Esophagus squamous epithelium (tissue), 5 donors: ENCODE data around the gene PDCD2. TPM values are rescaled to one million over a fixed set of nuclear protein-coding genes. Genes with fewer than 3 reads are reported as not detected.
A peak's percentile ranks its signal among the peaks of the same experiment; 100 is the strongest.

ENCODE experiments used
- DNase-seq: peaks from one replicate; lab custom pipeline; 2025; lab: John Stamatoyannopoulos, UW
- H3K27ac ChIP-seq, 4 donors: fragments of 200-600 bp; sonication (generic); one replicate each; pipeline ENCODE4 v1.5.1; 2016 to 2019; ENCODE audit warnings: mild to moderate bottlenecking in 1 of 4
- H3K27me3 ChIP-seq, 4 donors: fragments of 200-600 bp; sonication (generic); 1 replicate in 3 of 4; 2 replicates in 1 of 4; pipeline versions ENCODE4 v1.5.1 to v1.6.0; 2017 to 2021; ENCODE audit warnings: antibody characterized with exemption in 1 of 4
- H3K36me3 ChIP-seq, 3 donors: fragments of 200-600 bp; sonication (generic); one replicate each; pipeline ENCODE4 v1.5.1; 2016 to 2019
- H3K4me1 ChIP-seq, 3 donors: fragments of 200-600 bp; sonication (generic); one replicate each; pipeline ENCODE4 v1.5.1; 2017 to 2019
- H3K4me3 ChIP-seq, 4 donors: fragments of 200-600 bp; sonication (generic); 1 replicate in 3 of 4; 2 replicates in 1 of 4; pipeline ENCODE4 v1.5.1; 2016 to 2019; ENCODE audit warnings: mild to moderate bottlenecking in 2 of 4, moderate library complexity in 1 of 4
- H3K9me3 ChIP-seq, 3 donors: fragments of 200-600 bp; sonication (generic); one replicate each; pipeline ENCODE4 v1.5.1; 2016 to 2019
- CTCF ChIP-seq, 6 experiments: fragments of 450-650 bp in 4 of 6; fragments of 200-600 bp in 2 of 6; sonication (generic) in 2 of 6; IDR thresholded peaks; one replicate each; pipeline ENCODE4 v1.5.1; 2016 to 2019; ENCODE audit warnings: antibody characterized with exemption in 6 of 6, mild to moderate bottlenecking in 4 of 6, moderate library complexity in 4 of 6
- POLR2A ChIP-seq, 4 donors: fragments of 450-650 bp; IDR thresholded peaks; one replicate each; pipeline ENCODE4 v1.6.1; 2017; ENCODE audit warnings: antibody characterized with exemption in 4 of 4, mild to moderate bottlenecking in 4 of 4, moderate library complexity in 3 of 4
- WGBS, 2 donors: methylation state at CpG; one replicate each; pipeline ENCODE4 v1.1.5; 2018; 5-methylcytosine and 5-hydroxymethylcytosine counted together
- intact Hi-C: fragments of 100-400 bp; cut with DNase I; formaldehyde crosslinking; loops from one replicate; pipeline ENCODE4 v1.15.0; 2022
- total RNA-seq, 4 donors: library from RNA; depleted of rRNA; stranded (reverse); fragments of >200 nt; gene quantifications; one replicate each; pipeline ENCODE4 v1.1.0, GENCODE V29; 2016
- donor health status: DM: yes; HTN: yes; CAD: no.

Gene PDCD2
- total RNA-seq, 4 donors from 2014 or later: 41.0 to 71.3 (median 60.7) TPM

GRCh38 chr6:170596426-170596825 is 12.0 kb upstream of the PDCD2 start:
- TF ChIP-seq CTCF (IDR thresholded peaks at IDR 0.05) (no peak), POLR2A (IDR thresholded peaks at IDR 0.05) (no peak)
- H3K9me3 ChIP-seq: peaks cover 0 to 16% (median 1%) of the 10 kb centered on the region in 3 donors
- H3K27ac ChIP-seq: no peak overlapping the region
- H3K4me1 ChIP-seq: no peaks in the 10 kb centered on the region
- intact Hi-C loops: no loop called here
- DNase-seq: no peak
- no peaks in the 10 kb centered on the region for H3K36me3 ChIP-seq
- peaks cover 0 to 45% (median 0%) of the 10 kb centered on the region in 4 donors for H3K27me3 ChIP-seq
- no peak overlapping the region for H3K4me3 ChIP-seq

- no peak for DNase-seq
- no peak overlapping the region for H3K4me3 ChIP-seq
- 59 to 71% methylated on average over 1 of the region's 1 CpG for WGBS, 2 donors
- H3K36me3 ChIP-seq: no peaks in the 10 kb centered on the region
- intact Hi-C loops: no loop called here
- peaks cover 0 to 2% (median 0%) of the 10 kb centered on the region in 3 donors for H3K4me1 ChIP-seq
- peaks cover 0 to 28% (median 4%) of the 10 kb centered on the region in 4 donors for H3K27me3 ChIP-seq
- H3K27ac ChIP-seq: no peak overlapping the region
- H3K9me3 ChIP-seq: peaks cover 0 to 28% (median 13%) of the 10 kb centered on the region in 3 donors
- TF ChIP-seq CTCF (IDR thresholded peaks at IDR 0.05): no peak
- TF ChIP-seq POLR2A (IDR thresholded peaks at IDR 0.05): no peak
Observed at GRCh38 chr6:170590725-170591124, 6.3 kb upstream of the PDCD2 start.

GRCh38 chr6:170584954-170585498 is 589 bp upstream of the PDCD2 start:
- Histone ChIP-seq H3K36me3 (peaks cover 4 to 31% (median 5%) of the 10 kb centered on the region in 3 donors), H3K27ac (peak overlapping the region; percentile 89 to 97 (median 94)), H3K4me1 (peaks cover 0 to 33% (median 15%) of the 10 kb centered on the region in 3 donors), H3K27me3 (no peaks in the 10 kb centered on the region), H3K9me3 (no peaks in the 10 kb centered on the region), H3K4me3 (peak overlapping the region; percentile 88 to 99 (median 96))
- WGBS, 2 donors: 3 to 5% methylated on average over 5 to 6 of the region's 6 CpGs
- no peak for TF ChIP-seq POLR2A (IDR thresholded peaks at IDR 0.05)
- no peak for TF ChIP-seq CTCF (IDR thresholded peaks at IDR 0.05)
- intact Hi-C loops: no loop called here
- no peak for DNase-seq

GRCh38 chr6:170583756-170584180 is 669 bp downstream of the PDCD2 start:
- Histone ChIP-seq H3K9me3 (no peaks in the 10 kb centered on the region), H3K4me3 (peak overlapping the region; percentile 88 to 99 (median 96)), H3K36me3 (peaks cover 4 to 41% (median 5%) of the 10 kb centered on the region in 3 donors), H3K27ac (peak overlapping the region; percentile 89 to 97 (median 94)), H3K4me1 (peaks cover 0 to 33% (median 15%) of the 10 kb centered on the region in 3 donors), H3K27me3 (no peaks in the 10 kb centered on the region)
- 0 to 1% methylated on average over 9 to 12 of the region's 12 CpGs for WGBS, 2 donors
- intact Hi-C loops: no loop called here
- DNase-seq: no peak
- TF ChIP-seq POLR2A (IDR thresholded peaks at IDR 0.05) (no peak), CTCF (IDR thresholded peaks at IDR 0.05) (no peak)

GRCh38 chr6:170578909-170579308 is 5.5 kb downstream of the PDCD2 start:
- TF ChIP-seq POLR2A (IDR thresholded peaks at IDR 0.05) (no peak), CTCF (IDR thresholded peaks at IDR 0.05) (no peak)
- Histone ChIP-seq H3K27ac (no peak overlapping the region), H3K36me3 (peaks cover 4 to 90% (median 5%) of the 10 kb centered on the region in 3 donors), H3K9me3 (no peaks in the 10 kb centered on the region), H3K4me1 (peaks cover 0 to 20% (median 8%) of the 10 kb centered on the region in 3 donors), H3K4me3 (no peak overlapping the region), H3K27me3 (no peaks in the 10 kb centered on the region)
- intact Hi-C loops: no loop called here
- DNase-seq: no peak
